Spleen (tissue), 7 donors: ENCODE results near the gene IGSF9B.

Experiments
- POLR2A ChIP-seq, 3 donors: fragments of 450-650 bp; IDR thresholded peaks; one replicate each; pipeline ENCODE4 v1.5.1; 2017; ENCODE audit warnings: antibody characterized with exemption in 3 of 3, mild to moderate bottlenecking in 1 of 3
- POLR2AphosphoS5 ChIP-seq, 3 donors: sonication (generic); formaldehyde crosslinking; IDR thresholded peaks; one replicate each; pipeline ENCODE4 v1.5.1; 2017; ENCODE audit warnings: antibody characterized with exemption in 3 of 3
- TF ChIP-seq, protein P1 (sequence below), 11 experiments: fragments of 200-600 bp in 7 of 11; fragments of 450-650 bp in 4 of 11; sonication (generic) in 4 of 11; IDR thresholded peaks in 8 of 11; conservative IDR thresholded peaks in 3 of 11; 1 replicate in 7 of 11; 2 replicates in 4 of 11; pipeline versions ENCODE4 v1.4.0 to v1.8.0; 2016 to 2021; ENCODE audit warnings: antibody characterized with exemption in 11 of 11, inconsistent platforms in 4 of 11, mild to moderate bottlenecking in 1 of 11
- donor health status: DM: no; HTN: no; CAD: no; lungs with moderate emphysema.
- donor health status: DM: no; HTN: no; CAD: no.
- donor health status: DM: no; HTN: no; CAD: no.

DNA sequence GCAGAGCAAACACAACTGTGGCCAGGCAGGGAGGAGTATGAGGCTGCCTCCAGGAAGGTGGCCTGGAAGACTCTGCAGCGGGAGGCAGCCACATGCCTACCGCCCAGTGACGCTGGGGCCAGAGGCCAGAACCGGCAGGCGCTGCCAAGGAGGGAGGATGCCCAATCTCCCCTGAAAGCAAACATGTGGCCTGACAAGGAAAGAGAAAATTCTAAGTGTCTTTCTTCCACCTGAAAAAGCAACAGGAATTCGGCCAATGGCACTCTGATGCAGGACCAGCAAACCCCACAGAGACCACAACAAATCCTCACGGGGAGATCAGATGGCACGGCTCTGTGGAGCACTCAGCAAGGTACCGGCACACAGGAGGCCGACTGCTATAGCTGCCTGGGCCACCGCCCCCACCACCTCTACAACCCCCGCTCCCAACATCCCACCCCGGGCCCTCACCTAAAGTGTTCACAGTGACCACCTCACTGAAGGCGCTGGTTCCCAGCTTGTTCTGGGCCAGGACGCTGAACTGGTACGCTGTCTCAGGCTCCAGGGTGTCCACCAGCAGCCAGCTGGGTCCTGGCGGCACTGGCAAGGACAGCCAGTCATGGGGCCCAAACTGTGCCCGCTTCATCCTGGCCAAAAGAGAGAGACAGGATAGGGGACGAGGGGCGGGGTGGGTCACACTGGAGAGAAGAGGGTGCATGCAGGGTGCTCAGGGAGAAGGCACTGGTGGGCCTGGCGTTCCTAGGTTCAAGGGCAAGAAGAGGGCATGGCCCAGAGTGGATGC is 30.1 kb downstream of the IGSF9B start:
- TF ChIP-seq, protein P1, sequence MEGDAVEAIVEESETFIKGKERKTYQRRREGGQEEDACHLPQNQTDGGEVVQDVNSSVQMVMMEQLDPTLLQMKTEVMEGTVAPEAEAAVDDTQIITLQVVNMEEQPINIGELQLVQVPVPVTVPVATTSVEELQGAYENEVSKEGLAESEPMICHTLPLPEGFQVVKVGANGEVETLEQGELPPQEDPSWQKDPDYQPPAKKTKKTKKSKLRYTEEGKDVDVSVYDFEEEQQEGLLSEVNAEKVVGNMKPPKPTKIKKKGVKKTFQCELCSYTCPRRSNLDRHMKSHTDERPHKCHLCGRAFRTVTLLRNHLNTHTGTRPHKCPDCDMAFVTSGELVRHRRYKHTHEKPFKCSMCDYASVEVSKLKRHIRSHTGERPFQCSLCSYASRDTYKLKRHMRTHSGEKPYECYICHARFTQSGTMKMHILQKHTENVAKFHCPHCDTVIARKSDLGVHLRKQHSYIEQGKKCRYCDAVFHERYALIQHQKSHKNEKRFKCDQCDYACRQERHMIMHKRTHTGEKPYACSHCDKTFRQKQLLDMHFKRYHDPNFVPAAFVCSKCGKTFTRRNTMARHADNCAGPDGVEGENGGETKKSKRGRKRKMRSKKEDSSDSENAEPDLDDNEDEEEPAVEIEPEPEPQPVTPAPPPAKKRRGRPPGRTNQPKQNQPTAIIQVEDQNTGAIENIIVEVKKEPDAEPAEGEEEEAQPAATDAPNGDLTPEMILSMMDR (IDR thresholded peaks at IDR 0.05 in 8 of 11, conservative IDR thresholded peaks at IDR 0.05 in 3 of 11), result no peak
- TF ChIP-seq POLR2AphosphoS5 (IDR thresholded peaks at IDR 0.05) (no peak), POLR2A (IDR thresholded peaks at IDR 0.05) (no peak)
